Kidney (tissue), 14 donors: ENCODE data around the gene CXCL8. TPM values are rescaled to one million over a fixed set of nuclear protein-coding genes. Genes with fewer than 3 reads are reported as not detected.

Experiments used
- DNase-seq, 5 donors: peaks; one replicate each; pipeline ENCODE4 v3.0.0-alpha.2; 2013 to 2020
- FAIRE-seq: peaks from 2 replicates; lab custom pipeline; 2012; peaks lifted over from hg19 to GRCh38; lab: Jason Lieb, UNC
- H3K27ac ChIP-seq, 2 donors: one replicate each; pipeline ENCODE4 v1.7.0; 2013; ENCODE audit warnings: low read depth in 2 of 2, low read length in 2 of 2, inconsistent platforms in 1 of 2
- H3K27me3 ChIP-seq: one replicate; pipeline ENCODE4 v1.7.1; 2013; ENCODE audit warnings: low read length, inconsistent platforms; ENCODE audit not compliant: control insufficient read depth, insufficient read depth
- H3K36me3 ChIP-seq, 3 donors: one replicate each; pipeline versions ENCODE4 v1.7.0 to v1.7.1; 2013; ENCODE audit warnings: low read length in 3 of 3, control low read depth in 1 of 3, inconsistent platforms in 1 of 3; ENCODE audit not compliant: insufficient read depth in 3 of 3, control insufficient read depth in 2 of 3
- H3K4me1 ChIP-seq, 3 donors: one replicate each; pipeline versions ENCODE4 v1.7.0 to v1.7.1; 2013; ENCODE audit warnings: low read length in 3 of 3, inconsistent platforms in 1 of 3, low read depth in 1 of 3; ENCODE audit not compliant: control insufficient read depth in 2 of 3, insufficient read depth in 2 of 3
- H3K4me3 ChIP-seq, 3 donors: one replicate each; pipeline versions ENCODE4 v1.7.0 to v1.8.1; 2013; ENCODE audit warnings: low read length in 3 of 3, control low read depth in 1 of 3, inconsistent platforms in 1 of 3
- H3K9ac ChIP-seq, 3 donors: one replicate each; pipeline versions ENCODE4 v1.7.0 to v1.7.1; 2013; ENCODE audit warnings: low read length in 3 of 3, control low read depth in 1 of 3, inconsistent platforms in 1 of 3
- H3K9me3 ChIP-seq, 3 donors: one replicate each; pipeline versions ENCODE4 v1.7.0 to v1.7.1; 2013; ENCODE audit warnings: low read length in 3 of 3, control low read depth in 1 of 3, inconsistent platforms in 1 of 3; ENCODE audit not compliant: control insufficient read depth in 2 of 3, insufficient read depth in 1 of 3
- CTCF ChIP-seq: IDR thresholded peaks from 3 replicates; pipeline ENCODE4 v1.5.1; 2012; ENCODE audit warnings: mild to moderate bottlenecking, moderate library complexity, borderline replicate concordance; ENCODE audit not compliant: insufficient read depth; ENCODE audit errors: extremely low read depth
- intact Hi-C: fragments of 100-400 bp; cut with DNase I; formaldehyde crosslinking; loops from one replicate; pipeline ENCODE4 v1.11.1; 2022
- polyA plus RNA-seq: library from polyadenylated mRNA; stranded (reverse); fragments of 350-450 nt; fragmentation: Illumina TruSeq; extraction: RNeasy Lipid Tissue Mini Kit (QIAGEN cat#74804); gene quantifications from one replicate; pipeline ENCODE4 v1.2.3, GENCODE V29; 2014; ENCODE audit warnings: low read depth, low replicate concordance; ENCODE audit not compliant: insufficient read depth
- total RNA-seq: library from RNA; stranded (reverse); fragmentation: NEBNext Ultra II Directional; extraction: Animal tissue kit (Norgen Biotek cat#: 25700); gene quantifications from one replicate; pipeline ENCODE4 v1.2.1, GENCODE V29; 2021
- donor health status: control.
- donor health status: control.
- donor health status: control.
- donor health status: control.
- donor health status: control.
- donor health status: DM: yes; HTN: yes; CAD: no.
- donor health status: Normal renal cell carcinoma (clear cell type).

CXCL8 gene
- total and polyA plus RNA-seq, 2 donors from 2014 or later, result 1.3 to 4.8 TPM

GRCh38 chr4:73762409-73762808, 22.0 kb downstream of the CXCL8 start:
- Histone ChIP-seq H3K4me3 (no peak overlapping the region), H3K9me3 (no peaks in the 10 kb centered on the region), H3K27me3 (no peaks in the 10 kb centered on the region), H3K4me1 (no peaks in the 10 kb centered on the region), H3K36me3 (no peaks in the 10 kb centered on the region), H3K9ac (no peak overlapping the region), H3K27ac (no peak overlapping the region)
- intact Hi-C loops, result no loop called here
- no peak for DNase-seq
- no peak for TF ChIP-seq CTCF
- FAIRE-seq, result no peak

GRCh38 chr4:73763877-73764276, 23.5 kb downstream of the CXCL8 start:
- FAIRE-seq, result no peak
- intact Hi-C loops, result no loop called here
- Histone ChIP-seq H3K9ac (no peak overlapping the region), H3K4me1 (no peaks in the 10 kb centered on the region), H3K36me3 (no peaks in the 10 kb centered on the region), H3K27me3 (no peaks in the 10 kb centered on the region), H3K9me3 (no peaks in the 10 kb centered on the region), H3K4me3 (no peak overlapping the region), H3K27ac (no peak overlapping the region)
- TF ChIP-seq CTCF, result no peak
- no peak for DNase-seq

- H3K27me3 ChIP-seq, result no peaks in the 10 kb centered on the region
- H3K4me3 ChIP-seq, result no peak overlapping the region
- no peak overlapping the region for H3K9ac ChIP-seq
- H3K27ac ChIP-seq, result no peak overlapping the region
- FAIRE-seq (no peak), DNase-seq (no peak)
- H3K36me3 ChIP-seq, result no peaks in the 10 kb centered on the region
- intact Hi-C loops, result no loop called here
- no peaks in the 10 kb centered on the region for H3K9me3 ChIP-seq
- no peaks in the 10 kb centered on the region for H3K4me1 ChIP-seq
- TF ChIP-seq CTCF, result no peak
Measured at GRCh38 chr4:73764513-73764912, 24.1 kb downstream of the CXCL8 start.

- Histone ChIP-seq H3K27me3 (no peaks in the 10 kb centered on the region), H3K27ac (no peak overlapping the region), H3K4me3 (no peak overlapping the region), H3K9ac (no peak overlapping the region), H3K9me3 (no peaks in the 10 kb centered on the region), H3K36me3 (no peaks in the 10 kb centered on the region), H3K4me1 (no peaks in the 10 kb centered on the region)
- FAIRE-seq (no peak), DNase-seq (no peak)
- TF ChIP-seq CTCF, result no peak
- intact Hi-C loops, result no loop called here
Measured at GRCh38 chr4:73765296-73765695, 24.9 kb downstream of the CXCL8 start.
